ENCODE measurements around the gene PHF2.

The PHF2 gene

GRCh38 chr9:93634311-93635185, 58.2 kb downstream of the PHF2 start:
- DNase-seq, result no peak

- no peak for DNase-seq
Observed at GRCh38 chr9:93635186-93636107, 59.1 kb downstream of the PHF2 start.

- DNase-seq, result no peak
Observed at GRCh38 chr9:93636172-93636661, 59.8 kb downstream of the PHF2 start.

GRCh38 chr9:93636667-93637066, 60.3 kb downstream of the PHF2 start:
- no peak for DNase-seq

GRCh38 chr9:93637886-93638285, 61.5 kb downstream of the PHF2 start:
- no peak for DNase-seq

GRCh38 chr9:93640027-93640426, 63.6 kb downstream of the PHF2 start:
- DNase-seq, result no peak

- no peak for DNase-seq
Observed at GRCh38 chr9:93642961-93643360, 66.6 kb downstream of the PHF2 start.

- DNase-seq, result no peak
Observed at GRCh38 chr9:93644397-93645088, 68.2 kb downstream of the PHF2 start.

- DNase-seq, result no peak
Observed at GRCh38 chr9:93645149-93645889, 68.9 kb downstream of the PHF2 start.

GRCh38 chr9:93645921-93646639, 69.7 kb downstream of the PHF2 start:
- no peak for DNase-seq

- no peak for DNase-seq
Observed at GRCh38 chr9:93646640-93647178, 70.3 kb downstream of the PHF2 start.

GRCh38 chr9:93648181-93648580, 71.8 kb downstream of the PHF2 start:
- DNase-seq, result no peak

GRCh38 chr9:93648836-93649235, 72.5 kb downstream of the PHF2 start:
- no peak for DNase-seq

- DNase-seq, result no peak
Observed at GRCh38 chr9:93649610-93650261, 73.4 kb downstream of the PHF2 start.

- no peak for DNase-seq
Observed at GRCh38 chr9:93650448-93650847, 74.1 kb downstream of the PHF2 start.

- DNase-seq, result no peak
Observed at GRCh38 chr9:93651521-93651950, 75.2 kb downstream of the PHF2 start.

GRCh38 chr9:93652604-93653592, 76.5 kb downstream of the PHF2 start:
- DNase-seq, result no peak

- no peak for DNase-seq
Observed at GRCh38 chr9:93653760-93654159, 77.4 kb downstream of the PHF2 start.

- no peak for DNase-seq
Observed at GRCh38 chr9:93654351-93654961, 78.1 kb downstream of the PHF2 start.
